GM19397 (cell line): ENCODE data around the gene MALL.
"Not testable (repeated sequence)": the region's sequence is repeated elsewhere in the genome, so short reads cannot be mapped to it uniquely, and the experiment has no call there.

Experiments used
- ATAC-seq: cut with Tn5 transposase; IDR thresholded peaks from one replicate; pipeline ENCODE4 v1.9.1; 2021; ENCODE audit warnings: mild to moderate bottlenecking, moderate library complexity; ENCODE audit not compliant: unreplicated experiment

MALL gene

DNA sequence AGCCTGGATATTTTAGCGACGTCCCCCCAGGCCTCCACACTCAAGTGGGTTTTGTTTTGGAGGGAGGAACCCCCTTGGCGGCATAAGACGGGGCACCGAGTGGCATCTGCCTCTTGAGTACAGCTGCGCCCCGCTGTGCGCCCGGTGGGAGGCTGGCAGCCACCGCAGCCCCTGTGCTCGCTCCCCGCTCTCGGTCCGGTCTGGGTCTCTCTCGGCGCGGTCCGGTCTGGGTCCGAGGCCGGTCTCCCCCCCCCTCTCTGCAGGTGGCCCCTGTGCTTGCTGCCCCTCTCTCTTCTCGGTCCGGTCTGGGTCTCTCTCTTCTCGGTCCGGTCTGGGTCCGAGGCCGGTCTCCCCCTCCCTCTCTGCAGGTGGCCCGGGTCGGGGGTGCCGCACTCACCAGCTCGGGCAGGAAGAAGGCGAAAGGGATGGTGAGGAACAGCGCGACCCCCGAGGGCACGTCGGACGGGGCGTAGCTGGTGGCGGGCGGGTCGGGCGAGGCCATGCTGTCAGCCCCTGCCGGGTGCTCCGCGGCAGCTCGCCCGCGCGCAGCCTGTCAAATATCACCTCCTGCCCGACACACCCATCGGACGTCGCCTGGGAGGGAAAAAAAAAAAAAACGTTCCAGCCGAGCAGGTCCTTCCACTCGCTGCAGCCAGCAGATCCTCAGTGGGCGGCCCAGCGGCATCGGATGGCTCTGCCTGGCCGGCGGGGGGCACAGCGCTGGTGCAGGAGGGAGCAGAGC is at the start of gene MALL:
MALL (minus strand) TSS at position 532 of the 742 bp plus-strand sequence; CDS start at position 502, 30 bp downstream.
- no peak for ATAC-seq

DNA sequence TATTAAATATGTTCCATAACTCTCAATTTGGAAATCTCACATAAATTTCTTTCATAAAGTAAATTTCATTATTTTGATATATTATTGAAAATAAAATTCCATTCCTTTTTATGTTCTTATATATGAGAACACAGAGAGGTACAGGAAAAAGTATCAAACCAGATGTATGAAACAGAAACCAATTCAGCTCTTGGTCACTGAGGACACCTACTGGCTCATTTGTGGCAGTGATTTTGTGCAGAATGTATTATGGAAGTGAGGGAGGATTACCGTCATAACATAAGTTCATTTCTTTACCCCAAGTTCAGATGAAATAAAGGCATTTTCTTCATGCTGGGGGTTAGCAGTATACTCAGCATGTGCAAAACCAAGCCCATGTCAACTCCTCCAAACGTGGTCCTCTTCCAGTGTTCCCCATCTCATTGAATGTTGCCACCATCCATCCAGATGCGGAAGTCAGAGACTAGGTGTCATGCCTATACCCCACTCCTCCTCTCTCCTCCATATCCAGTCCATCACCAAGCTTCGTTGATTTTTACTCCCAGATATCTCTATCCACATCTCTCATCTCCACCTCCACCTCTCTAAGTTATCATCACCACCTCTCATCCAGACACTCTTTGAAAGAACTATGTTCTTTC is 41.7 kb upstream of the MALL start:
- no peak for ATAC-seq

DNA sequence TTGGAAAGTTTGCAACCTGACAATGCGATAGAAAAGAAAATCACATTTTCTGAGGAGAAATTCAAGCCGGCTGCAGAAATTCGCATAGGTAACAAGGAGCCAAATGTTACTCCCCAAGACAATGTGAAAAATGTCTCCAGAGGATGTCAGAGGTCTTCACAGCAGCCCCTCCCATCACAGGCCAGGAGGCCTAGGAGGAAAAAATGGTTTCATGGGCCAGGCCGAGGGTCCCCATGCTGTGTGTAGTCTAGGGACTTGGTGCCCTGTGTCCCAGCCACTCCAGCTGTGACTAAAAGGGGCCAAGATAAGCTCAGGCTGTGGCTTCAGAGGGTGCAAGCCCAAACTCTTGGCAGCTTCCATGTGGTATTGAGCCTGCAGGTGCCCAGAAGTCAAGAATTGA is 39.2 kb upstream of the MALL start:
- not testable (repeated sequence) for ATAC-seq

DNA sequence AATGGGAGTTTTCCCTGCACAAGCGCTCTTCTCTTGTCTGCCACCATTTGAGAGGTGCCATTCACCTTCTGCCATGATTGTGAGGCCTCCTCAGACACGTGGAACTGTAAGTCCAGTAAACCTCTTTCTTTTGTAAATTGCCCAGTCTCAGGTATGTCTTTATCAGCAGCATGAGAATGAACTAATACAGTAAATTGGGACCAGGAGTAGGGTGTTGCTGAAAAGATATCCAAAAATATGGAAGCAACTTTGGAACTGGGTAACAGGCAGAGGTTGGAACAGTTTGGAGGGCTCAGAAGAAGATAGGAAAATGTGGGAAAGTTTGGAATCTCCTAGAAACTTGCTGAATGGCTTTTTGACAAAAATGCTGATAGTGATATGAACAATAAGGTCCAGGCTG is 38.6 kb upstream of the MALL start:
- not testable (repeated sequence) for ATAC-seq

DNA sequence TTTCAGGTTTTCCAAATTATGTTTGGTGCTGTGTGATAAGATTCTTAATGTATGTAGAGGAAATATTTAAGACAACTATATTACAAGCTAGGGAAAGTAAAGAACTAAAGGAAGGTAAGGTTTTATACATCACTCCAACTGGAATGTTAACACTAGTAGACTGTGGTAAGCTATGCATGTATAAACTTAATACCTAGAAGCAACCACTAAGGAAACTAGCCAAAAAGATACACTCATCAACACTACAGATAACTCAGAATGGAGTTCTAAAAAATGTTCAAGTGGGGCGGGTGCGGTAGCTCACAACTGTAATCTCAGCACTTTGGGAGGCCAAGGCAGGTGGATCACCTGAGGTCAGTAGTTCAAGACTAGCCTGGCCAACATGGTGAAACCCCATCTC is 37.8 kb upstream of the MALL start:
- ATAC-seq, result no peak

DNA sequence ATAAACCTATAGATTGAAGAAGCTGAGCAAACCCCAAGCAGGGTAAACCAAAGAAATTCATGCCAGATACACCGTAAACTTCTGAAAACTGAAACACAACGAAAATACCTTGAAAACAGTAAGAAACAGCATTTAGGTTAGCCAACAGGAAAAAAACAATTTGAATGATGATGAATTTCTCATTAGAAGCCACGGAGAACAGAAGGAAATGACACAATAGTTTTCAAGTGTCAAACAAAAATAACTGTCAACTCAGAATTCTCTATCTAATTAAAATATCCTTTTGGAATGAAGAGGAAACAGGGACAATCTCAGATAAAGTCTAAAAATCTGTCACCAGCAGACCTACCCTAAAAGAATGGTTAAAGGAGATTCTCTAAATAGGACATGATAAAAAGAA is 37.3 kb upstream of the MALL start:
- no peak for ATAC-seq

DNA sequence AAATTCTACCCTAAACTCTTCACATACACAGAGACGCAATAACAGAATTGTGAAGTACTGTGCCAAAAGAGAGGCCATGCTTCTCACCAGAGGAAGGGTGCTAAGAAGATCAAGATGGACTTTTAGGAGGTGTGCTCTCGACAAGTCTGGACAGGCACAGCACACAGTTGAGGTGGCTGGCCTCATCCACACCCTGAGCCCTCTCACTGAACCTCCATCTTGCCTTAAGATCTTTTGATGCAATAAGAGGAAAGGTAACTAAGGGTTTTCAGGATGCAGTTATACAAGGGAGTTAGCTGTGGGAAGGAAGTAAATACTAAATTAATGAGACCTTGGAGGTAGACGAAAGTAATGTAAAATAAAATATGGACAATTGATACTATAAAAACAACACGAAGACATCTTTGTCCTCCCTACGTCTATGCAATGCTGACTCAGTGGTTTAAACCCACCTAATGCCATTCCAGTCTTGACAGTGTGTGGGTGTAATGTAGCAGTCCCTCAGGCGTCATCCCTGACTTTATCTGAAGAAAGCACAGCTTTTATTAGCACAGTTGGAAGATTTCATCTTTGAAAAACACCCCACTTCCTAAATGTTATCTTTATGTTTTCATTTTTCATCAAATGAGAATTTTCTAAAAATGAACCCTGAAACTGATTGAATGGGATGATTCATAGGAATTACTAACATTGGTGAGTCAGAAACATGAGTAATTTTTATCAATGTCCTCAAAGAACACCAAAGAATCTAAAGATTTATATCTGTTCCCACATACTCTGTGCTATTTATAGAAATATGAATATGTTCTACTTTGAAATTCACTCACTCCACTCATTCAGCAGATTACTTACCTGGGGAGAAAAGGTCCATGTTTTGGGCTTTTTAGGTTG is 34.0 kb upstream of the MALL start:
- ATAC-seq, result no peak

DNA sequence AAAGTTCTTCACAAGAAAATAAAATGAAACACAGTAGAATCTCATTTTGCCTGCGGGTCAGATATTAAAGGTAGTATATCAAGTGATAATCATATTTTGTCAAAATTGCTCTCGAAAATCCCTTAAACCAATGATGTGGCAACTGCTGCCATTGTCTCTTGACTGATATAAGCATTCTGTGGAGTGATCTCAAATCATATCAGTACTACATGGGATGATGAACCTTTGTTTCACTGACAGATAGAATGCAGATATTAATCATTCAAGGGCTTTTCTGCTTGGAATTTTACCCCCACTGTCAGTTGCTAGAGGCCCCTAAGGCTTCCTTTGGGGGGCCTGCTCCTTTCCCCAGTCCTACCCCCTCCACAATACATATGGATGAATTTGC is 31.3 kb upstream of the MALL start:
- no peak for ATAC-seq

DNA sequence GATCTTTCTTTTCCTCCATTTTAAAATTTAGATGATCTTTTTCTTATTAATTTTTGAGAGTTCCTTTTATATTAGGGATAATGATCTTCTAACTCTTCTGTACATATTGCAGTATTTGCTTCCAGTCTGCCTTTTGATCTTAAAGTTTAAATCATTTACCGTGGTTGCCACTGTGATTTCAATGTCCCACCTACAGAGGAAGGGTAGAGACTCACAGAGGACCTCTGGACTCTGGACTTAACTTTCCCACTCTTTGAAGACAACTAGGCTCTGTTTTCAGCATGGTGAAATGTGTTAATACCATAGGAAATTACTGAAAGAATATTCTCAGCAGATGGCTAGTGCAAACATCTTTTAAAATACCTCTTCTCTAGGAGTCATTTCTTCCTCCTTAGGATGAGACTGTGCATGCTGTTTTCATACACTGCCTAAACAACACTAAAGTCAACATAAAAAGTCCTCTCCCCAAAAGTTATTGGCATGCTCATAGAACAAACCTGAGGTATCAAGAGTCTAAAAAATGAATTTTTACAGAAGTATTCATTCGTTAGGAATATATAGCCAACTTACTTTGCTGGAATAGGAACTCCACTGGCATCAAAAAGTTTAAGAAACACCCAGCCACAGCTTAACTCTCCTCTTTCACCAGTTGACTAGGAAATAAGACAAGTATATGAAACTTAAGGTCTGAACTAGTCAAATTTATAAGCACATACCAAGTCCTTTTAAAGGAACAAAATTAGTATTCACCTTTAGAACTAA is 30.7 kb upstream of the MALL start:
- ATAC-seq, result no peak

DNA sequence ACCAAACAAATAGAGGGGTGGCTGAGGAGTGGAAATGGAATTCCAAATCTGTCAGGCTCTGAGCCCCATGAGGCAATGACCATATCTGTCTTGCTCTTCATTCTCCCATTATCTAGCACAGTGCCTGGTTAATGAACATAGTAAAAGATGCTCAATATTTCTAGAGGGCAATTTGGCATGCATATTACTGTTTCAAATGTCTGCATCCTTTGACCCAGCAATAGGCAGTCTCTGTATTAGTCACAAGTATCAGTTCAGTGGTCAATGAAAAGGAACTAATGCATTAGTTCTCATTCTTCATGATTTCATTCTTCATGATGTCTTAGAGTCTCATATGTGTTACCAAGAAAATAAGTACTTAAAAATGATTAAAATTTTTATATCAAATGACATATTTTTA is 28.4 kb upstream of the MALL start:
- ATAC-seq, result no peak

DNA sequence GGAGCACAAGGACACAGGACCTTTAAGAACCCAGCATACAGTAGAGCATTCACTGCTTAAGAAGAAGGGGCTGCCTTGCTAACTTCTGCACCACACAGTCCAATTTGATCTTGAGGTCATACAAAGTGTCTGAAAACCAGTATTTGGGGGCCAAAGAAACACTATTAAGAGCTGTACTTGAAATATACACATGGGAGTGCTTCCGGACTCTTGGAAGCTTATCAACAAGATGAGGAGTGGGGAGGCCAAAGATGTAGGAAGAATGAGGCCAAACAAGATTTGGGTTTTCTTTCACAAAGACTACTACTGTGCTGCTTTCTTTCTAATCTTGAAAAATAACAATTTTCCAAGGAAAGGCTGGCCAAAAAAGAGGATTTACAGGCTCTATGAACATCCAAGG is 24.8 kb upstream of the MALL start:
- ATAC-seq, result no peak

DNA sequence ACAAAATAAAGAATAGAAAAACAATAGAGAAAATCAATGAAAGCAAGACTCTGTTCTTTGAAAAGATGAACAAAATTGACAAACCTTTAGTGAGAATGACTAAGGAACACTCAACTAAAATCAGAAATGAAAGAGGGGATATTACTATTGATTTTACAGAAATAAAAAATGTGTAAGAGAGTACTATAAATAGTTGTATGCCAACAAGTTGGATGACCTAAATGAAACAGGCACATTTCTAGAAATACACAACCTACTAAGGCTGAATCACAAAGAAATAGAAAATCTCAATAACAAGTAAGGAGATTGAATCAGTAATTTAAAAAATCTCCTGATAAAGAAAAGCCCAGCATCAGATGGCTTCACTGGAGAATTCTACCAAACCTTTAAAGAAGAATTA is 18.4 kb upstream of the MALL start:
- ATAC-seq, result no peak

DNA sequence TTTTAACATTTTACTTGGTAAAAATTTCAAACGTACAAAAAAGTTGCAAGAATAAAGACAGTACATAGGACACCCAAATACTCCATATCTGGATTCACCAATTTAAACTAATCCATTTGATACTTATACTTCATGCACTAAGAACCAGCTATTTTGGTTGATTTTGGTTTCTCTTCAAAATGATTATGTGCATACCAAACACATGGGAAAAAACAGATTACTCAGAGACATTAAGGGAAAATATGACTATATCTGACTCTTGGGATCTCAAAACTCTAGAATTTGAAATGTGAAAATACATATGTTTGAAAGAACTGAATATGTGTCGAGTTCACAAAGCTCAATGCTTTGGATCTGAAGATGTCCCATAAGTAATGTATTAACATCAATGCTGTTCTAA is 15.5 kb upstream of the MALL start:
- ATAC-seq, result no peak

DNA sequence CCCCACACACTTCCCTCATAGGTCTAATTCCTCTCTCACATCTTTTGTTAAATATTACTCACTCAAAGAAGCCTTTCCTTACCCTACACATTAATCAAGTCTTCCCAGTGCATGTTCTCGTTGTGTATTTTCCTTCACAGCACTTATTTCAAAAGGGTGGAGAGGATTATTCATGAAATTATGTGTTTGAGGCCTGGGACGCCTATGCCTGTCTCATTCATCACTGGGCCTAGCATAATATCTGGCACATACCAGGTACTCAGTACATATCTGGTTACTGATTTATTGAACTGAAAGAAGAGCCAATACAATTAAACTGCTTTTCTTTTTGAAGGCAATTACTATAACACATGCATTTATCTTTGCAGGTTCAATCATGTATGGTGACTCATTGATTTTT is 15.1 kb upstream of the MALL start:
- no peak for ATAC-seq

DNA sequence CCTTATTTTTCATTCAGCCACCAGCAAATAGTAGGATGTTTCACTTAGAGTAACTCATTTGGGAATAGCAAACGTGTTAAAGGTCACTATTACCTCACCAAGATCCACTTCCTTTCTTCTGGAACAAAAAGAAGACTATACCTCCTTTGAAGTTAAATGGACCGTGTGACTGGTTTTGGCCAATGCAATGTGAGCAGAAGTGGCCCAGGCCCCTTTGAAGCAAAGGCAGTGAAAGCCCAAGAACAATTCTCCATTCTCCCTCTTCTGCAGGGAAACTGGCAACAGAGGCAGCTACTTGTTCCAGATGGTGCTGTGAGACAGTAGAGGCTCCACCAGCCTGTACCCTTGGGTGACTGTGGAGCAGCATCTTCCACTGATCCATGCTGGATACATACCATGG is 11.3 kb upstream of the MALL start:
- ATAC-seq, result no peak

DNA sequence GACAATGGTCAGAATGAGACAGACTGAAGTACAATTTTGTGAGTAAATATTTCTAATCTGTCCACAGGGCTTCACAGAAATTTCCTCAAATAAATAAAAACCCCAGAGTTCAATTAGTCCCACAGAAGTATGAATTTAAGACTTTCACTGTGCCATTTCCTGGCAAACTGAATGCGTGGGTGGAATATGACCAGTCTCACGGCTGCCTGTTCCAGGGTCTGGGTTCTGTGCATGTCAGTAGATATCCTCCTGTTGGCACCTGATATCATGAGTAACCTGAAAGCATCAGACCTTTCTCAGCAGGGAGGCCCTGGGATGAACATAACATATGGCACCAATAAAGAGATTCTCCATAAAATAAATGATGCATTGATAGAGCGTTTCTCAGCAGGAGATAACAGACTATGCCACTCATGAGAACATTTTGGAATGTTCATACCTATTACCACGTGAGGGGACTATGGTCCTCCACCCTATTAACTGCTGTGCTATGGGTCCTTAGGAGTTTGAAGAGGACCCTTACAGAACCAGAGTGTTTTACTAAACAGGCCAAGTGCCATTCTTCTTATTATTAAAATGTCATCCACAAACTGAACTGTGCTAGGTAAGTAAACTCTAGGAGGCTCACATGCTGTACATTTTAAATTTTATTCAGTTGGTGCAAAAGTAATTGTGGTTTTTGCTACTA is 10.6 kb upstream of the MALL start:
- no peak for ATAC-seq

DNA sequence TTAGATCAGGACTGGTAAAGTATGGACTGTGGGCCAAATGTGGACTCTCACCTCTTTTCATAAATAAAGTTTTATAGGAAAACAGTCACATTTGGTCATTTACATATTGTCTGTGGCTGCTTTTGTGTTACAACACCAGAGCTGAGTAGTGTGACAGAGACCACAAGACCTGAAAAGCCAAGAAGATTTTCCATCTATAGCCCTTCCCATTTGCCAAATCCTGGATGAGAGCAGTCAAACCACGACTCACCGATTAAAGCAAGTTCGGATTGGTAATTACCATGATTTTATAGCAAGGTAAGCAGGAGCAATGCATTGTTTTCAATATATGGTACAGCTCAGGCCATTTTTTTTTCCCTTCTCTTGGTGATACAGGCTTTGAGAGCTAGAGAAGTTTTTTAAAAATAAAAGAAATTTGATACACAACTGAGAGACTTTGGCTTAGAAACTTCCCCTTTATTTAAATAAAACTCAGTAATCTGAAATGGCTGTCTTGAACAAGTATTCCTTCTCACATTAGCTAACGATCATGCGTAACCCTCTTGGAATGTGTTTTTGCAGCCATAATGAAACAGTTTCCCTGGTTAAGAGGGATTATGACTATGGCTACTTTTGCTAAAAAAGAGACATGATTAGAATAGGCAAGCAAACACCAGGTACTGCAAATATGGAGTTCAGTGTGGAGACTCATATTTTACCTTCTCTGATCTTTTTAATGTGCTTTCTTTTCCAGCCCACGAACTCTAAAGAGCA is 9.5 kb upstream of the MALL start:
- no peak for ATAC-seq

DNA sequence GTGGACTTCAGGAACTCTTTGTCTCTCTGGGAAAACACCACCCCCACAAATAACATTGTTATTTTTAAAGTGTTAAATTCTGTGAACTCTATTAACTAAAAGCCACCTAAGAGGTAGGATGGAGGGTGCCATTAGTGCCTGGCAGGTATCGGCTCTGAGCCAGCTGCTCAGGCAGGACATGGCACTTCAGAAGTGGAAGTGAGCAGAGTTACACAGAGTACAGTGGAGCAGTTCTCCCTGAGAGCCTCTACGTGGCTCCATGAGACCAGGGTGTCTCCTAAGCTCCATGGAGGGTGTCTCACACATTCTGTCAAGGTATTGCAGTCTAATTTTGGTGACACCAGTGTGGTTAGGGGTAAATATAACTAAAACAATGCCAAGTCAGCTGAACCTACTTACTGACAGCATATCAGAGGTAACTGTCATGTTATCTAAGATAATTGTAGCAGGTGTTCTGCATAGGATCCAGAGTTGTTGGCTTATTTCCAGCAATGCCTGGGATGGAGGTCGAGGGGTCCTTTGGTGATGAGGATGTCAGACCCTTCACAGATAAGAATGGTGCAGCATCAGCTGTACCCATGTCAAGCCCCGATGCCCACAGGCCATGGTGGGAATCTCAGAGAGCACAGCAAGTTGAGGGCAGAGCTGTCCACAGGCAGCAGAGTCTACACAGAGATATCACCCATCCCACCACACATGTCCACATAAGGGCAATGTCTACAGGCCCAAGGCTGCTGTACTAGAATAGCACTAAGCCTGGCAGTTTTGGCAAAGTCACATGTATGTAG is 8.6 kb upstream of the MALL start:
- ATAC-seq, result no peak

DNA sequence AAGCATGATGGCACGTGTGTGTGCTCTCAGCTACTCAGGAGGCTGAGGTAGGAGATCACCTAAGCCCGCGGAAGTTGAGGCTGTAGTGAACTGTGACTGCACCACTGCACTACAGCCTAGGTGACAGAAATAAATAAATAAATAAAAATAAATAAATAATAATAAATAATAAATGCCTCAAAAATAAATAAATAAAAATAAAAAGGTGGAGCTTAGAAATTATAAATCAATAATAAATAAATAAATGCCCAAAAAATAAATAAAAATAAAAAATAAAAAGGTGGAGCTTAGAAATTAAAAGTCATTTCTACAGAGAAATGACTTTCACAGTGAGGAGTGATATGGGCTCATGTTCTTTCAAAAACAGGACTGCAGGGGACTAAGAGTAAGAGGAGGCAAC is 6.0 kb upstream of the MALL start:
- no peak for ATAC-seq
